Activated CD4-positive, alpha-beta memory T cell treated with anti-CD3 and anti-CD28 coated beads, Interleukin-2, amount 10 ng/mL, durations not matched to agents 7 days and 5 days (primary cell): Measurements from ENCODE around the gene COL4A1. TPM values are rescaled to one million over a fixed set of nuclear protein-coding genes. Genes with fewer than 3 reads are reported as not detected.

Experiments
- CTCF ChIA-PET: fragments of 350-600 bp; sonication (Branson Sonifier 250); formaldehyde crosslinking; loops from one replicate; lab custom pipeline; 2021; ENCODE audit warnings: antibody characterized with exemption, inconsistent platforms; lab: Charles Lee
- POLR2A ChIA-PET: fragments of 350-600 bp; sonication (Branson Sonifier 250); formaldehyde crosslinking; loops from one replicate; lab custom pipeline; 2021; ENCODE audit warnings: antibody characterized with exemption; lab: Charles Lee
- DNase-seq: peaks from one replicate; pipeline ENCODE4 v3.0.0-alpha.2; 2020
- H3K27ac Mint-ChIP-seq: one replicate; pipeline ENCODE4 v1.8.0; 2021; ENCODE audit warnings: mild to moderate bottlenecking, mixed read lengths
- H3K27me3 Mint-ChIP-seq: one replicate; pipeline ENCODE4 v1.8.0; 2021; ENCODE audit warnings: mixed read lengths
- H3K36me3 Mint-ChIP-seq: one replicate; pipeline ENCODE4 v1.8.0; 2021; ENCODE audit warnings: low read depth, mixed read lengths
- H3K4me1 Mint-ChIP-seq: one replicate; pipeline ENCODE4 v1.8.0; 2021; ENCODE audit warnings: mixed read lengths
- H3K4me3 Mint-ChIP-seq: one replicate; pipeline ENCODE4 v1.8.0; 2021; ENCODE audit warnings: mild to moderate bottlenecking, mixed read lengths
- H3K9me3 Mint-ChIP-seq: one replicate; pipeline ENCODE4 v1.8.0; 2021; ENCODE audit warnings: mixed read lengths
- total RNA-seq, 2 experiments: library from RNA; stranded (reverse); gene quantifications; one replicate each; pipeline ENCODE4 v1.2.3, GENCODE V29; 2021

COL4A1 gene
- not detected for total RNA-seq

DNA sequence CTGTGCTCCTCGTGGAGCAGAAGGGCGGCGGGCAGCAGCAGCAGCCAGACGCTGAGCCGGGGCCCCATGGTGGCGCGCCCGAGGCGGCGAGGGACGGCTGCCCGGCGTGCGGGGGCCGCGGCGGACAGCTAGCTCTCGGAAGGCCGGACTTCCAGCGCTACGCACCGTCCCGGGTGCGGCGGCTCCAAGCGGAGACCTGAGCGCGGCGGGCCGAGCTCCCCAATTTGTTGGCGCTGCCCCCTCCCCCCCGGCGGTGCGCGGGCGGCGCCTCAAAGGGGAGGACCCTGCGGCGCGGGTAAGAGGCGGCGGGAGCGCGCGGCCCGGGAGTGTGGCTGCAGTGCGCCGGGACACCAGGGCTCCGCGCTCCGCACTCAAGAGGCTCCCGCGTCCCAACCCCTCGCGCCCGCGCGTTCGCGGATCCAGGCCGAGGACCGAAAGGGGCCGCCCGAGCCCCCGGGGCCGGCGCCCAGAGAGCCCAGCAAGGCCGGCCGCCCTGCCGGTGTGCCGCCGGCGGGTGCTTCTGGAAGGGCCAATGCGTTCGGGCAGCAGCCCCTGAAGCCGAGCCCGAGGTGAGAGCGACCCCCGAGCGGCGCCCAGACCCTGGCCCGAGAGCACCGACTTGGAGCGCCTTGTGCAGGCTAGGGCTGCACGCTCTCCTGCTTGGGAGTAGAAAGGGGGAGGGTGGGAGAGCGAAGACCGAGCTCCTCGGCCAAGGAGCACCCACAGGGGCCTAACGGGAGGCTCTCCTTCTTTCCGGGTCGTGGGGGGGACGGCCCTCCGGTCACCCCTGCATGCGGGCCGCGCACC is at the start of gene COL4A1, which contains the start of gene COL4A2:
COL4A1 (minus strand) TSS at position 198 of the 807 bp plus-strand sequence; CDS start at position 68, 130 bp downstream.
COL4A2 (plus strand) TSS at position 325 of the 807 bp plus-strand sequence. CDS start 620 bp downstream, outside the sequence.
- Mint-ChIP-seq H3K4me1 (peaks cover 4% of the 10 kb centered on the region), H3K27ac (no peak within 1 kb of the TSS), H3K27me3 (peaks cover 66% of the 10 kb centered on the region), H3K9me3 (no peaks in the 10 kb centered on the region), H3K36me3 (peaks cover 3% of the 10 kb centered on the region), H3K4me3 (no peak within 1 kb of the TSS)
- ChIA-PET POLR2A (no interaction called here), CTCF (no interaction called here)
- no peak for DNase-seq

- CTCF ChIA-PET = no interaction called here
- DNase-seq = no peak
- Mint-ChIP-seq H3K27me3 (no peaks in the 10 kb centered on the region), H3K4me1 (no peaks in the 10 kb centered on the region), H3K36me3 (no peaks in the 10 kb centered on the region), H3K4me3 (no peak overlapping the region), H3K27ac (no peak overlapping the region), H3K9me3 (no peaks in the 10 kb centered on the region)
- POLR2A ChIA-PET = no interaction called here
Measured at GRCh38 chr13:110356362-110356761, 49.4 kb upstream of the COL4A1 start.

DNA sequence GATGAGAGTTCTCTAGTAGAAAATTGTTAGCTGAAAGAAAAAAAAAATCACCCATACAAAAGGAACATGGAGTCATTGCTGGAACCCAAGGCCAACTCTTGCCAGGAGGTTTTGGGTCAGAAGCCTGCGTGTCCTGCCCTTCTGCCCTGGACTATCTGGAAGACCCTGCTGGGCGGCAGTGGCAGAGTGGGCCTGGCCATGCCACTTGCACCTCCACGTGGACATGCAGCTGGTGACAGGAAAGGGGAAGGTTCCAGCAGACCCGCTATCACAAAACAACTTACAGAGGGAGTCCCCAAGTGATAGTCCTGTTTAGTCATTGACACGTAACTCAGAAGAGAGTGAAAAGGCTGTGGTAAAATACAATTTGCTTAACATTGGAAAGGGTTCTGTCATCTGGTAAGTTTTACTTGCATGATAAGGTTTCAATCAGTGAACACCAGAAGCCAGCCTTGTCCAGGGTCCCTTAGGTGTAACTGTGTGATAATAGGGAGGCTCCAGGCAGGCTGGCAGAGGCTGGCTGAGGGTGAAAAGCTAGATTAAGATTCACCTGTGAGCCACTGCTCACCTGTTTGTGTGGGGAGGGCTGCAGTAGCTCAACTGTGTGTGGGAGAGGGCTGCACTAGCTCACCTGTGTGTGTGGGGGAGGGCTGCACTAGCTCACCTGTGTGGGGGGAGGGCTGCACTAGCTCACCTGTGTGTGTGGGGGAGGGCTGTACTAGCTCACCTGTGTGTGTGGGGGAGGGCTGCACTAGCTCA is 47.9 kb upstream of the COL4A1 start:
- ChIA-PET POLR2A (no interaction called here), CTCF (no interaction called here)
- H3K36me3 Mint-ChIP-seq = no peaks in the 10 kb centered on the region
- no peak for DNase-seq
- no peak overlapping the region for H3K27ac Mint-ChIP-seq
- no peaks in the 10 kb centered on the region for H3K9me3 Mint-ChIP-seq
- H3K27me3 Mint-ChIP-seq = no peaks in the 10 kb centered on the region
- H3K4me1 Mint-ChIP-seq = no peaks in the 10 kb centered on the region
- no peak overlapping the region for H3K4me3 Mint-ChIP-seq

- CTCF ChIA-PET = no interaction called here
- H3K27ac Mint-ChIP-seq = no peak overlapping the region
- POLR2A ChIA-PET = no interaction called here
- H3K36me3 Mint-ChIP-seq = no peaks in the 10 kb centered on the region
- no peaks in the 10 kb centered on the region for H3K27me3 Mint-ChIP-seq
- no peaks in the 10 kb centered on the region for H3K4me1 Mint-ChIP-seq
- DNase-seq = no peak
- H3K4me3 Mint-ChIP-seq = no peak overlapping the region
- H3K9me3 Mint-ChIP-seq = no peaks in the 10 kb centered on the region
Measured at GRCh38 chr13:110354123-110354627, 47.2 kb upstream of the COL4A1 start.

DNA sequence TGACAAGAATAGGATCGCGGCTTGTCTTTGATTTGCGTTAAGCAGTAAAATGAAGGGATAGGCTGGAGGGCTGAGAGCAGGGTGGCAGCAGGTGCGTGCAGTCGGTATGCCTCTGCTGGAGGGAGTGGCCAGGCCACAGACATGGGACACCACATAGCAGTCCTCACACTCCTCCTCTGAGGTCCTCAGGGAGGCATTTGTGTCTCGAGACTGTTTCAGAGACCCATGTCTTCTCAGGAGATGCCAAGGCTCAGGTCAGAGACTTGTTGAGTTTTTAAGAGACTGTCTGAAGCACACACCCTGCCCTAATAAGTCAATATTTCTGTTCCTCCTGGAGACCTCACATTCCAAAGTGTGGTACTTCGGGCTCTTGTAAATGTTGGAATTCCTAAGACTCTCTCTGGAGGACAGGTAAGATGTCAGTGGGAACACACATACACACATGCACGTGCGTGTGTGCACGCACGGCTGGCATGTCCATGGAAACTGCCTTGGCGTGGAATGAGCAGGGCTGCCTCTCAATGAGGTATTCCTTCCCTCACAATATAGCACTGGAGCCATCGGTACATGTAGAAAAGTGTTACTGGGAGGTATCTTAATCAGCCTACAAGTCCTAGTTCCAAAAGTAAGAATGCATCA is 46.5 kb upstream of the COL4A1 start:
- POLR2A ChIA-PET = no interaction called here

DNA sequence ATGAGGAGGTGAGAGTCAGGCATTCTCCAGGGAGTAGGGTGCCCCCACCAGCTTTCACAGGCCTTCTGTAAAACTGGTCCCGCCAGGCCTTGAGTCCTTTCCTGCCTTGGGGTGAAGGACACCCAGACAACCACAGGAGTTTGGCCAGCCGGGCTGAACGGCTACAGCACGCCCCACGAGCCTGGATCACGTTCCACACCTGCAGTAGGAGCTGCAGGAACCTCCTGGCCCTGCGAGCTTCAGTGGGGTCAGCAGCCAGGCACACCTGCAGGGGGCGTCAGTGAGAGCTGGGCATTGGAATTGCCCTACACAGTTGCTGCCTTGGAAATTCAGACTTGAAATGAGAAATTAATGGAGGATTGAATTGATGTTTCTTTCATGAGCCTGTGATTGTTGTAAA is 45.8 kb upstream of the COL4A1 start:
- ChIA-PET CTCF (no interaction called here), POLR2A (no interaction called here)
- no peaks in the 10 kb centered on the region for H3K4me1 Mint-ChIP-seq
- H3K27ac Mint-ChIP-seq = no peak overlapping the region
- no peaks in the 10 kb centered on the region for H3K9me3 Mint-ChIP-seq
- no peaks in the 10 kb centered on the region for H3K27me3 Mint-ChIP-seq
- H3K36me3 Mint-ChIP-seq = no peaks in the 10 kb centered on the region
- no peak overlapping the region for H3K4me3 Mint-ChIP-seq
- no peak for DNase-seq

More for the DNA sequence above, 46.5 kb upstream of the COL4A1 start:
- CTCF ChIA-PET = no interaction called here
- no peak overlapping the region for H3K27ac Mint-ChIP-seq
- no peaks in the 10 kb centered on the region for H3K4me1 Mint-ChIP-seq
- H3K36me3 Mint-ChIP-seq = no peaks in the 10 kb centered on the region
- H3K27me3 Mint-ChIP-seq = no peaks in the 10 kb centered on the region
- H3K4me3 Mint-ChIP-seq = no peak overlapping the region
- no peaks in the 10 kb centered on the region for H3K9me3 Mint-ChIP-seq
- DNase-seq = no peak

GRCh38 chr13:110351636-110352420 is 44.9 kb upstream of the COL4A1 start:
- ChIA-PET CTCF (no interaction called here), POLR2A (no interaction called here)
- Mint-ChIP-seq H3K36me3 (no peaks in the 10 kb centered on the region), H3K4me3 (no peak overlapping the region), H3K9me3 (no peaks in the 10 kb centered on the region), H3K27me3 (no peaks in the 10 kb centered on the region), H3K27ac (no peak overlapping the region), H3K4me1 (no peaks in the 10 kb centered on the region)
- DNase-seq = no peak

DNA sequence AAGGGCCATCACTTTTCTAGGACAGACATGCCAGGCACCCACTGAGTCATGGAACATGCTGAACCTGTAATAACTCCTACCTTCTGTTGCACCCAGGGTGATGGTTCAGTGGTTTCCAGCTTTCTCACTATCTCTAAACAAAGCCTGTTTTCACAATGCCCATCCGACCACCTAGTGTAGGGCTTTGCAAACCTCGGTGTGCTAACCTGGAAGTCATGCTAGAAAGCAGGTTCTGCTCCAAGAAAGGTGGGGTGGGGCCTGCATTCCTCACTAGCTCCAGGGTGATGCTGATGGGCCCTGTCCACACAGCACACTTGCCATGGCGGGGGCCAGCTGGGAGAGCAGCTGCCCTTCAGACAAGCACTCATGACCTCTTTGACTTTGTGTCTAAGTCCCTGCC is 43.6 kb upstream of the COL4A1 start:
- no peak overlapping the region for H3K4me3 Mint-ChIP-seq
- no peaks in the 10 kb centered on the region for H3K36me3 Mint-ChIP-seq
- no peaks in the 10 kb centered on the region for H3K9me3 Mint-ChIP-seq
- DNase-seq = no peak
- no peaks in the 10 kb centered on the region for H3K27me3 Mint-ChIP-seq
- H3K27ac Mint-ChIP-seq = no peak overlapping the region
- POLR2A ChIA-PET = no interaction called here
- CTCF ChIA-PET = no interaction called here
- no peaks in the 10 kb centered on the region for H3K4me1 Mint-ChIP-seq

GRCh38 chr13:110350049-110350448 is 43.1 kb upstream of the COL4A1 start:
- Mint-ChIP-seq H3K27me3 (no peaks in the 10 kb centered on the region), H3K36me3 (no peaks in the 10 kb centered on the region), H3K4me3 (no peak overlapping the region), H3K9me3 (no peaks in the 10 kb centered on the region), H3K4me1 (no peaks in the 10 kb centered on the region), H3K27ac (no peak overlapping the region)
- ChIA-PET CTCF (no interaction called here), POLR2A (no interaction called here)
- no peak for DNase-seq

DNA sequence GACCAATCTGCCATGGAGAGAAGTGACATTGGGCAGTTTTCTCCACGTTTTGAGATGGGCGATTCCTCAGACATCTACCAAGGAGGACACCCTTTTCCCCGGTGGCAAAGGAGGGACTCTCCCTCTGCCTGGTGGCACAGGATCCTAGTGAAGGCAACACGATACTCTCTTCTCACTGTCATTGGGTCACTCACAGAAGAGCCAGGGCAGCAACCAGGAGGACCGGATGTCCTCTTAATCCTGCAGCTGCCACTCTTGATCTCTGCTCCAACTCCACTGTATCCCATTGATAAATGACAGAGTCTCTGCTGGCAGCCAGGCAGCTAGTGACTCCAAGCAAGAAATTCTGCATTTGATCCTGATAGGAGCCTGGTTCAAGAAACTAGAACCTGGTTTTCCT is 42.3 kb upstream of the COL4A1 start:
- Mint-ChIP-seq H3K9me3 (no peaks in the 10 kb centered on the region), H3K4me1 (no peaks in the 10 kb centered on the region), H3K36me3 (no peaks in the 10 kb centered on the region), H3K27me3 (no peaks in the 10 kb centered on the region), H3K4me3 (no peak overlapping the region), H3K27ac (no peak overlapping the region)
- ChIA-PET CTCF (no interaction called here), POLR2A (no interaction called here)
- DNase-seq = no peak

- Mint-ChIP-seq H3K27me3 (no peaks in the 10 kb centered on the region), H3K36me3 (no peaks in the 10 kb centered on the region), H3K4me1 (no peaks in the 10 kb centered on the region), H3K4me3 (no peak overlapping the region), H3K9me3 (no peaks in the 10 kb centered on the region), H3K27ac (no peak overlapping the region)
- ChIA-PET POLR2A (no interaction called here), CTCF (no interaction called here)
- no peak for DNase-seq
Measured at GRCh38 chr13:110348309-110349105, 41.5 kb upstream of the COL4A1 start.
